ENCODE results near the gene SNTB2.

The SNTB2 gene

GRCh38 chr16:69169051-69169450, 17.9 kb upstream of the SNTB2 start:
- Mint-ChIP-seq H3K36me3 (ENCODE audit: low read depth) (peaks cover 37% of the 10 kb centered on the region), H3K4me1 (ENCODE audit: low read depth) (peaks cover 25% of the 10 kb centered on the region), H3K27ac (no peak overlapping the region)

GRCh38 chr16:69169607-69170352, 17.2 kb upstream of the SNTB2 start:
- no peak overlapping the region for H3K27ac Mint-ChIP-seq
- peaks cover 35% of the 10 kb centered on the region for H3K36me3 Mint-ChIP-seq (ENCODE audit: low read depth)
- peaks cover 25% of the 10 kb centered on the region for H3K4me1 Mint-ChIP-seq (ENCODE audit: low read depth)
- H3K27me3 Mint-ChIP-seq (ENCODE audit: low read depth) = no peaks in the 10 kb centered on the region
- H3K4me3 Mint-ChIP-seq = no peak overlapping the region
- H3K9me3 Mint-ChIP-seq = no peaks in the 10 kb centered on the region

More at GRCh38 chr16:69169051-69169450, 17.9 kb upstream of the SNTB2 start:
- no peak overlapping the region for H3K4me3 Mint-ChIP-seq
- no peaks in the 10 kb centered on the region for H3K27me3 Mint-ChIP-seq (ENCODE audit: low read depth)
- H3K9me3 Mint-ChIP-seq = no peaks in the 10 kb centered on the region

GRCh38 chr16:69171325-69172084, 15.5 kb upstream of the SNTB2 start:
- Mint-ChIP-seq H3K4me1 (ENCODE audit: low read depth) (peaks cover 18% of the 10 kb centered on the region), H3K27ac (no peak overlapping the region), H3K9me3 (no peaks in the 10 kb centered on the region), H3K27me3 (ENCODE audit: low read depth) (no peaks in the 10 kb centered on the region), H3K4me3 (no peak overlapping the region), H3K36me3 (ENCODE audit: low read depth) (peaks cover 24% of the 10 kb centered on the region)

GRCh38 chr16:69176033-69176800, 10.7 kb upstream of the SNTB2 start:
- Mint-ChIP-seq H3K4me3 (no peak overlapping the region), H3K27me3 (ENCODE audit: low read depth) (no peaks in the 10 kb centered on the region), H3K9me3 (no peaks in the 10 kb centered on the region), H3K36me3 (ENCODE audit: low read depth) (peaks cover 8% of the 10 kb centered on the region), H3K27ac (no peak overlapping the region), H3K4me1 (ENCODE audit: low read depth) (peaks cover 11% of the 10 kb centered on the region)

- Mint-ChIP-seq H3K9me3 (no peaks in the 10 kb centered on the region), H3K4me3 (no peak overlapping the region), H3K4me1 (ENCODE audit: low read depth) (peaks cover 8% of the 10 kb centered on the region), H3K27me3 (ENCODE audit: low read depth) (no peaks in the 10 kb centered on the region), H3K27ac (peak overlapping the region; percentile 61), H3K36me3 (ENCODE audit: low read depth) (peaks cover 4% of the 10 kb centered on the region)
Observed at GRCh38 chr16:69179328-69180010, 7.5 kb upstream of the SNTB2 start.

- Mint-ChIP-seq H3K9me3 (no peaks in the 10 kb centered on the region), H3K4me3 (no peak overlapping the region), H3K4me1 (ENCODE audit: low read depth) (peaks cover 11% of the 10 kb centered on the region), H3K27ac (no peak overlapping the region), H3K27me3 (ENCODE audit: low read depth) (no peaks in the 10 kb centered on the region), H3K36me3 (ENCODE audit: low read depth) (peaks cover 4% of the 10 kb centered on the region)
Observed at GRCh38 chr16:69180011-69180338, 7.0 kb upstream of the SNTB2 start.

GRCh38 chr16:69182730-69183416, 4.1 kb upstream of the SNTB2 start:
- no peak overlapping the region for H3K27ac Mint-ChIP-seq
- no peaks in the 10 kb centered on the region for H3K9me3 Mint-ChIP-seq
- H3K4me3 Mint-ChIP-seq = no peak overlapping the region
- H3K4me1 Mint-ChIP-seq (ENCODE audit: low read depth) = peaks cover 20% of the 10 kb centered on the region
- peaks cover 4% of the 10 kb centered on the region for H3K36me3 Mint-ChIP-seq (ENCODE audit: low read depth)
- no peaks in the 10 kb centered on the region for H3K27me3 Mint-ChIP-seq (ENCODE audit: low read depth)

GRCh38 chr16:69187446-69188235, 677 bp downstream of the SNTB2 start:
- peaks cover 35% of the 10 kb centered on the region for H3K4me1 Mint-ChIP-seq (ENCODE audit: low read depth)

GRCh38 chr16:69188236-69188549, 1.2 kb downstream of the SNTB2 start:
- H3K9me3 Mint-ChIP-seq = no peaks in the 10 kb centered on the region
- H3K27ac Mint-ChIP-seq = peak overlapping the region; percentile 68
- peak overlapping the region; percentile 80 for H3K4me3 Mint-ChIP-seq
- H3K36me3 Mint-ChIP-seq (ENCODE audit: low read depth) = peaks cover 9% of the 10 kb centered on the region
- H3K27me3 Mint-ChIP-seq (ENCODE audit: low read depth) = no peaks in the 10 kb centered on the region
- peaks cover 35% of the 10 kb centered on the region for H3K4me1 Mint-ChIP-seq (ENCODE audit: low read depth)

More at GRCh38 chr16:69187446-69188235, 677 bp downstream of the SNTB2 start:
- no peaks in the 10 kb centered on the region for H3K9me3 Mint-ChIP-seq
- no peaks in the 10 kb centered on the region for H3K27me3 Mint-ChIP-seq (ENCODE audit: low read depth)
- H3K27ac Mint-ChIP-seq = peak overlapping the region; percentile 68
- H3K36me3 Mint-ChIP-seq (ENCODE audit: low read depth) = peaks cover 9% of the 10 kb centered on the region
- peak overlapping the region; percentile 80 for H3K4me3 Mint-ChIP-seq

GRCh38 chr16:69188716-69189115, 1.8 kb downstream of the SNTB2 start:
- H3K4me3 Mint-ChIP-seq = peak overlapping the region; percentile 80
- H3K9me3 Mint-ChIP-seq = no peaks in the 10 kb centered on the region
- H3K27ac Mint-ChIP-seq = no peak overlapping the region
- H3K27me3 Mint-ChIP-seq (ENCODE audit: low read depth) = no peaks in the 10 kb centered on the region
- peaks cover 35% of the 10 kb centered on the region for H3K4me1 Mint-ChIP-seq (ENCODE audit: low read depth)
- H3K36me3 Mint-ChIP-seq (ENCODE audit: low read depth) = peaks cover 9% of the 10 kb centered on the region

GRCh38 chr16:69190046-69190588, 3.2 kb downstream of the SNTB2 start:
- H3K4me1 Mint-ChIP-seq (ENCODE audit: low read depth) = peaks cover 30% of the 10 kb centered on the region
- peaks cover 9% of the 10 kb centered on the region for H3K36me3 Mint-ChIP-seq (ENCODE audit: low read depth)
- no peaks in the 10 kb centered on the region for H3K9me3 Mint-ChIP-seq
- no peaks in the 10 kb centered on the region for H3K27me3 Mint-ChIP-seq (ENCODE audit: low read depth)
- H3K27ac Mint-ChIP-seq = no peak overlapping the region
- H3K4me3 Mint-ChIP-seq = no peak overlapping the region

GRCh38 chr16:69190598-69190997, 3.6 kb downstream of the SNTB2 start:
- H3K9me3 Mint-ChIP-seq = no peaks in the 10 kb centered on the region
- H3K4me1 Mint-ChIP-seq (ENCODE audit: low read depth) = peaks cover 30% of the 10 kb centered on the region
- peaks cover 9% of the 10 kb centered on the region for H3K36me3 Mint-ChIP-seq (ENCODE audit: low read depth)
- H3K27me3 Mint-ChIP-seq (ENCODE audit: low read depth) = no peaks in the 10 kb centered on the region
- no peak overlapping the region for H3K4me3 Mint-ChIP-seq
- H3K27ac Mint-ChIP-seq = no peak overlapping the region

GRCh38 chr16:69191136-69191535, 4.2 kb downstream of the SNTB2 start:
- Mint-ChIP-seq H3K36me3 (ENCODE audit: low read depth) (peaks cover 9% of the 10 kb centered on the region), H3K4me3 (no peak overlapping the region), H3K27me3 (ENCODE audit: low read depth) (no peaks in the 10 kb centered on the region), H3K4me1 (ENCODE audit: low read depth) (peaks cover 28% of the 10 kb centered on the region), H3K27ac (no peak overlapping the region), H3K9me3 (no peaks in the 10 kb centered on the region)

Measured in T-helper 1 cell treated with Interleukin-12 subunit alpha and Interleukin-12 subunit beta and Interleukin-4 antibody, amounts not matched to agents 30 μg/mL and 1 μg/mL, for 36 hours (primary cell).